ENCODE measurements around the gene SMAD2. TPM values are rescaled to one million over a fixed set of nuclear protein-coding genes. Genes with fewer than 3 reads are reported as not detected.

The SMAD2 gene
- total RNA-seq, 1 donor: 44.9 TPM

- Histone ChIP-seq H3K9me3 (ENCODE audit: low read depth, low read length) (no peaks in the 10 kb centered on the region), H2AFZ (ENCODE audit: low read length) (no peak overlapping the region), H3K27ac (ENCODE audit: low read depth, low read length) (no peak overlapping the region), H3K27me3 (ENCODE audit: insufficient read depth, low read length) (peaks cover 9% of the 10 kb centered on the region), H4K20me1 (ENCODE audit: insufficient read depth, low read length) (no peaks in the 10 kb centered on the region), H3K79me2 (ENCODE audit: insufficient read depth, low read length) (no peaks in the 10 kb centered on the region), H3K4me3 (ENCODE audit: insufficient read depth, low read length) (no peak overlapping the region), H3K4me1 (ENCODE audit: insufficient read depth, low read length) (no peaks in the 10 kb centered on the region), H3K36me3 (ENCODE audit: insufficient read depth, low read length) (no peaks in the 10 kb centered on the region), H3K4me2 (ENCODE audit: insufficient read depth, low read length) (no peak overlapping the region)
- TF ChIP-seq CTCF (IDR thresholded peaks at IDR 0.05; ENCODE audit: extremely low read depth, low read depth, low read length): no peak
- no peak for DNase-seq (ENCODE audit: insufficient read length, low spot score, missing footprints)
Observed at GRCh38 chr18:47794725-47795433, 135.6 kb downstream of the SMAD2 start.

- Histone ChIP-seq H3K27me3 (ENCODE audit: insufficient read depth, low read length) (peaks cover 9% of the 10 kb centered on the region), H3K27ac (ENCODE audit: low read depth, low read length) (no peak overlapping the region)
Observed at GRCh38 chr18:47793609-47794008, 136.8 kb downstream of the SMAD2 start.

GRCh38 chr18:47791461-47791985, 138.9 kb downstream of the SMAD2 start:
- H3K79me2 ChIP-seq (ENCODE audit: insufficient read depth, low read length): no peaks in the 10 kb centered on the region
- no peak for DNase-seq (ENCODE audit: insufficient read length, low spot score, missing footprints)
- H3K27ac ChIP-seq (ENCODE audit: low read depth, low read length): no peak overlapping the region
- H2AFZ ChIP-seq (ENCODE audit: low read length): no peak overlapping the region
- H3K9me3 ChIP-seq (ENCODE audit: low read depth, low read length): no peaks in the 10 kb centered on the region
- no peaks in the 10 kb centered on the region for H3K4me1 ChIP-seq (ENCODE audit: insufficient read depth, low read length)
- H3K36me3 ChIP-seq (ENCODE audit: insufficient read depth, low read length): no peaks in the 10 kb centered on the region
- no peaks in the 10 kb centered on the region for H4K20me1 ChIP-seq (ENCODE audit: insufficient read depth, low read length)
- no peak overlapping the region for H3K4me2 ChIP-seq (ENCODE audit: insufficient read depth, low read length)
- H3K4me3 ChIP-seq (ENCODE audit: insufficient read depth, low read length): no peak overlapping the region
- H3K27me3 ChIP-seq (ENCODE audit: insufficient read depth, low read length): peaks cover 9% of the 10 kb centered on the region
- TF ChIP-seq CTCF (IDR thresholded peaks at IDR 0.05; ENCODE audit: extremely low read depth, low read depth, low read length): no peak

More at GRCh38 chr18:47793609-47794008, 136.8 kb downstream of the SMAD2 start:
- Histone ChIP-seq H3K36me3 (ENCODE audit: insufficient read depth, low read length) (no peaks in the 10 kb centered on the region), H4K20me1 (ENCODE audit: insufficient read depth, low read length) (no peaks in the 10 kb centered on the region), H3K4me1 (ENCODE audit: insufficient read depth, low read length) (no peaks in the 10 kb centered on the region), H3K79me2 (ENCODE audit: insufficient read depth, low read length) (no peaks in the 10 kb centered on the region), H3K9me3 (ENCODE audit: low read depth, low read length) (no peaks in the 10 kb centered on the region), H3K4me2 (ENCODE audit: insufficient read depth, low read length) (no peak overlapping the region), H2AFZ (ENCODE audit: low read length) (no peak overlapping the region), H3K4me3 (ENCODE audit: insufficient read depth, low read length) (no peak overlapping the region)
- TF ChIP-seq CTCF (IDR thresholded peaks at IDR 0.05; ENCODE audit: extremely low read depth, low read depth, low read length): no peak
- no peak for DNase-seq (ENCODE audit: insufficient read length, low spot score, missing footprints)

- TF ChIP-seq CTCF (IDR thresholded peaks at IDR 0.05; ENCODE audit: extremely low read depth, low read depth, low read length): no peak
- Histone ChIP-seq H3K4me2 (ENCODE audit: insufficient read depth, low read length) (no peak overlapping the region), H3K27ac (ENCODE audit: low read depth, low read length) (no peak overlapping the region), H3K27me3 (ENCODE audit: insufficient read depth, low read length) (peaks cover 6% of the 10 kb centered on the region), H4K20me1 (ENCODE audit: insufficient read depth, low read length) (no peaks in the 10 kb centered on the region), H3K36me3 (ENCODE audit: insufficient read depth, low read length) (no peaks in the 10 kb centered on the region), H3K4me3 (ENCODE audit: insufficient read depth, low read length) (no peak overlapping the region), H3K79me2 (ENCODE audit: insufficient read depth, low read length) (no peaks in the 10 kb centered on the region), H2AFZ (ENCODE audit: low read length) (no peak overlapping the region), H3K4me1 (ENCODE audit: insufficient read depth, low read length) (no peaks in the 10 kb centered on the region), H3K9me3 (ENCODE audit: low read depth, low read length) (no peaks in the 10 kb centered on the region)
- no peak for DNase-seq (ENCODE audit: insufficient read length, low spot score, missing footprints)
Observed at GRCh38 chr18:47790036-47790435, 140.4 kb downstream of the SMAD2 start.
